NCI-H2227 (cell line): Measurements from ENCODE around the gene TUBA4A.
"Not testable (repeated sequence)": the region's sequence is repeated elsewhere in the genome, so short reads cannot be mapped to it uniquely, and the experiment has no call there.

Experiments used
- DNase-seq: peaks from one replicate; lab custom pipeline; 2025; ENCODE audit not compliant: unreplicated experiment; lab: John Stamatoyannopoulos, UW

Gene TUBA4A

DNA sequence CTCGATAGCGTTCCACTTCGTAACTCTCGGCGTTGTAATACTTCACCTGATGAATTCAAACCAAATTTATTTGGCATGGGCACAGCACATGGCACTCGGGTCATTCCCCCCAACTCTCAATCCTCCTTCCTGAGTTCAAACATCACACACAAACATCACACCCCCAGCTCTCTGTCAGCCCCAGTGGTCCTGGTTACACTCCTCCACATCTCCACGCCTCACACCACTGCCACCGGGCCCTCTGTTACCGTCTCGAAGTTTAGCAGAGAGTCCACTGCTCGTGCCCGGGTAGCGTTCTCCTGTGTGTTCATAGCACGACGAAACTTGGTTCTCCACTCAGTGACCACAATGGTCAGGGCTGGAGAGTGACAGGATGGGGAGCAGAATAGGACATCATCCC lies 39.6 kb downstream of the TUBA4A start:
- DNase-seq, result no peak

DNA sequence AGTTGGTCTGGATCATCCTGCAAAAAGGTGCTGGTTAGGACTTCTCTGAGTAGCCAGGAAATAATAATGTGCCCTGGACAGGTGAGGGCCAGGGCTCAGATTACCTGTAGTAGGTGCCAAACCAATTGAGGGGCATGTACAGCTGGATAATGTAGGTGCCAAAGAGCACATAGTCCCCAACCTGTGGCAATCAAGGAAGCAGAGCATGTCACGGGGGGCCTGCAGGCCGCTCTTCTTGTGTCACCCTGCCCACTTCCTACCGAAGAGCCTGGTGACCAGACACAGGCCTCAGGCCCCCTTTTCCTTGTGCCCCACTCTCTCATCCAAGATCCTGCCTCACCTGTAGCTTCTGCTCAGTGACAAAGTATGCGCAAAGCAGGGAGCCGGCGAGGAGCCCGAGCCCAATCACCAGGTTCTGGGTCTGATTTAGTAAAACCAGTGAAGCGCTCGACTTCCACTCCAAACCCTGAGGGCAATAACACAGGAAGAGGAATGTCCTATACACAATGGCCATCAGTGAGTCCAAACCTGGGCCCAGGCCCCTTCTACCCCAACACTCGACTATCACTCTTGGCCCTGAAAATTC lies 40.1 kb downstream of the TUBA4A start:
- DNase-seq, result no peak

DNA sequence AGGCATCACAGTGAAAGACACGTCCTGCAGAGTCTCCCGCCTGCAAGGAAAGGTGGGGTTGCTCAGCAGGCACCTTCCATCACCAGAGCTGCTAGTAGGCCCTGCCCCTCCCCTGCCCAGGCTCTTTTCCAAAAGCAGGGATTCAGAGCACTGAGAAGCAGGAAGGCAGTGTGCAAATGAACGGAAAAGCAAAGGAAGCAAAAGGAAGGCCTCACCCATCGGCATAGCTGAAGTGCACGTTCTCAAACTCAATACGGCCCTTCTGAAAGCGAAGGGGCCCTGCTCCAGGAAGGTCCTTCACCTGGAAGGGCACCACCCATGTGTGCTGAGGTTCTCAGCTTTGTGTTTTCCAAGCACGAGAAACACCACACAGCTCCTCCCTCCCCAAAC lies 40.7 kb downstream of the TUBA4A start:
- no peak for DNase-seq

DNA sequence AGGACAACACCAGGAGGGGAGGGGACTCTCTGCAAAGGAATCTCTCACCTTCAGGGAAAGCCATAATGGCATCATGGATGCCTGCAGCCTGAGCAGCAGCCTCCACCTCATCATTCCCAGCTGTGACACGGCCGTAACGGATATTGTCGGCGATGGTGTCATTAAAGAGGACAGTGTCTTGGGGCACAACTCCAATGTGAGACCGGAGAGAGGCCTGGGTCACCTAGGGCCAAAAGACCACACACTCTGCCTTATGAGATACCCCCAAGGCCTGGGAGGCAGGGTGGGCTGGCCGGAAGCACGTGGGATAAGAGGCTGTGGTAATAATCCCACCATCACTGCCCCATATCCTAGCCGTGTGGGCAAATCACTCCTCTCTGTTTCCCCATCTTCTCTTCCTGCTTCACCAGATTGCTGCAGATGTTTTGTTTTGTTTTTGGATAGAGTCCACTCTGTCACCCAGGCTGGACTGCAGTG lies 42.8 kb downstream of the TUBA4A start:
- DNase-seq, result no peak

DNA sequence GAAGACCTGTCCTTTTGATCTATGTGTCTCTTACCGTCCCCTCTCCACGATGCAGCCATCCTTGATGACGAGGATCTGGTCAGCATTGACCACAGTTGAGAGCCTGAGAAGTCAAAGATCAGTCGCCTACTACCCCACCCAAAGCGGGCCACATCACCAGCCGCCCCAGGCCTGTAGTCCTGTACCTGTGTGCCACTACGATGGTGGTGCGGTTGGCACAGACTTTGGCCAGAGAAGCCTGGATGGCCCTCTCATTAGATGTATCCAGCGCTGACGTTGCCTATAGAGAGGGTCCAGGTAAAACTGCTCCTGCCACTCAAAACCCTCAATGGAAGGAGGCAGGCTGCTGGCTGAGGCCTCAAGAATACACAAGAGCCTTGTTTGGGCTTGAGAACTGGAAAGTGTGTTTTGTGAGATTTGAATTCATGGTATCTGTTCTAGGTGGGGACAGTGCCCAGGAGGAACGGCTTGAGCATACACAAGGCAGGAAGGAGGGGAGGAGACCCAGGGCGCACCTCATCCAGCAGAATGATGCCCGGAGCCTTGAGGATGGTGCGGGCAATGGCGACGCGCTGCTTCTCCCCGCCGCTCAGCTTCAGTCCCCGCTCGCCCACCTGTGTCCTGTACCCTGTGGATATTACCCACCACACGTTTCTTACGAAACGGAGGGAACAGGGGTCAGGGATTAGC lies 43.4 kb downstream of the TUBA4A start:
- DNase-seq, result no peak

DNA sequence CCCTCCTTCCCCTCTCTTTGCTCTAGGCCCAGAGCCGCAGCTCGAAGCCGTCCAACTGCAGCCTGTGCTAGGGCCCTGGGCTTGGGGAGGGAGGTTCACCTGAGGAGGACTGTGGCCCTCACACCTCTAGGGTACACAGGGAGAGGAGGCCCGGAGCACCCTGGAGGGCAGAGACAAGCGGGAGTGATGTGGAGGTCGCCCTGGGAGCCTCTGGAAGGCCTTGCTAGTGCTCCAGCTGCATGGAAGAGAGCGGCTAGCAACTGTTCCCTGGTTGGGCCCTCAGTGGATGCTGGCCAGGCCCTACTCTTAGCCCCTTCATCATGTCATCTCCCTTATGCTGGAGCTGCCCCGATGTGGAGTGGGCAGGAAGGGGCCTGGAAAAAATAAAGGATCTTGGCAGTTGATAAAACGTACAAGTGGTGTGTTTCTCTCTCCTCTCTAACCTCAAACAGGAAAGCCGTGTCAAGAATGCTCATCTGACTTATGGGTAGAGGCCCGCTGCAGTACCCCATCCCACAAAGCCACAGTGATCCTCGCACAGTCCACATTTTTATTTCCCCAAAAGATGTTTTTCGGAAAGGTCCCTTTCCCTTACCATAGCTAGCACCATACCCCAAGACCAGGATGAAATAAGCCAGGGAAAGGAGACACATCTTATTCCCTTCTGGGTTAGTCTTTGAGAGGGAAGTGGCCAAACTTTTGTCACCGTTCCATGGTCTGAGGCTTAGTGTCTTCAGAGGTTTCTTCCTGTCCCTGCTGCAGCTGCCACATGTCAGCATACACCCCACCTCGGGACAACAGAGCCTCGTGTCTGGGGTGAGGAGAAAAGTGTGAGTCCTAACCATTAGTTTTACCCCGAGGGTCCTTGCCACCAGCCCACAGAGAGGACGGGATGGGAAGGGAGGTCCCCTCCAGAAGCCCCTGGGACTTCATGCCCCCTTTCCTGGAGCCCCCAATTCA lies 44.2 kb downstream of the TUBA4A start:
- no peak for DNase-seq

DNA sequence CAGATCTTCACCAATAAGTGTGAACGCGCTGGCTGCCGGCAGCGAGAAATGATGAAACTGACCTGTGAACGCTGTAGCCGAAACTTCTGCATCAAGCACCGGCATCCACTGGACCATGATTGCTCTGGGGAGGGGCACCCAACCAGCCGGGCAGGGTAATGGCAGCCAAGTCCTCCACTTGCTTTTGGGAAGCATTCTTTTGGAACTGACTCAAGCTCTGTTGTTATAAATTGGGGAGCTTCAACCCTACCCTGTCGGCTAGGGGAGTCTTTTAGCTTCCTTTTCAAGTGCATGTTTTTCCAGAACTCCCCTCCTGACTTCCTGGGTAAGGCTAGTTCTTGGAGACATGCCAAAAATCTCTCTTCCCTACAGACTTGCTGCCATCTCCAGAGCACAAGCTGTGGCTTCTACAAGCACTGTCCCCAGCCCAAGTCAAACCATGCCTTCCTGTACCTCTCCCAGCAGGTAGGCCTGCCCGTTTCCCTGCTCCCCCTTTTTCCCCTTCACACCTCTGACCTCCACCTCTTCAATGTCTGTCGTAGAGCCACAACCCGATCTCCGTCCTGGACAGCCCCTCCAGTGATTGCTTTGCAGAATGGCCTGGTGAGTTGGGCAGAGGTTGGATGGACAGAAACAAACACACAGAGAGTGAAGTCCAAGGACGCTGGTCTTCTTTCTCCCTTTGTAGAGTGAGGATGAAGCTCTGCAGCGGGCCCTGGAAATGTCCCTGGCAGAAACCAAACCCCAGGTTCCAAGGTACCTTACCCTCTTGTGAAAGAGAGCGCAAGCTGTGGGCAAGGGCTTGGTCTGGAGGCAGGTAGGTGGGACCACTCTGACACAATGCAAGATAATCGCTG lies 45.6 kb downstream of the TUBA4A start:
- DNase-seq, result peak; percentile 67

DNA sequence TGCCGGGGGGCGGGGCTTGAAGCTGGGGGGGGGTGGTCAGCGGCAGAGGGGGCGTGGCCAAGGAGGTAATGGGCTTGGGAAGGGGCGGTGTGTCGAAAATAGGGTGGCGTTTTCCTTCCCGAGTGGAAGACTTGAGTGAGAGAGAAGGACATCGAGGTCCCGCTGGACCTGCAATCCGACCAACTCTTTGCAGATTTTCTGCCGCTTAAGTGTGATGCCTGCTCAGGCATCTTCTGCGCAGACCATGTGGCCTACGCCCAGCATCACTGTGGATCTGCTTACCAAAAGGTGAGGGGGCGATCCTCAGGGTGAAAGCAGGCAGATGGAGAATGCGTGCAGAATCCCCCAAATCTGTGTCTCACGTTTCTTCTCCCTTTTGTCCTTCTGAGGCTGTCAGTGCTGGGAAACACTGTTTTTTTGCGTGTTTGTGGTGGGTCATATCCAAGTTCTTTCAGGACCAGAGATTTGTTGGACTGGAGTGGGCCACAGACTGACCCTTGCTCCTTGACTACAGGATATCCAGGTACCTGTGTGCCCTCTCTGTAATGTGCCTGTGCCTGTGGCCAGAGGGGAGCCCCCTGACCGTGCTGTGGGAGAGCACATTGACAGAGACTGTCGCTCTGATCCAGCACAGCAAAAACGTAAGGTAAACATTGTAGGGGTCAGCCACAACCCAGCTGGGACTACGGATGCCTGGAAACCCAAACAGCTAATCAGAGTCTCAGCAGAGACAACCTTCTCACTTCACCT lies 46.4 kb downstream of the TUBA4A start:
- DNase-seq, result no peak

DNA sequence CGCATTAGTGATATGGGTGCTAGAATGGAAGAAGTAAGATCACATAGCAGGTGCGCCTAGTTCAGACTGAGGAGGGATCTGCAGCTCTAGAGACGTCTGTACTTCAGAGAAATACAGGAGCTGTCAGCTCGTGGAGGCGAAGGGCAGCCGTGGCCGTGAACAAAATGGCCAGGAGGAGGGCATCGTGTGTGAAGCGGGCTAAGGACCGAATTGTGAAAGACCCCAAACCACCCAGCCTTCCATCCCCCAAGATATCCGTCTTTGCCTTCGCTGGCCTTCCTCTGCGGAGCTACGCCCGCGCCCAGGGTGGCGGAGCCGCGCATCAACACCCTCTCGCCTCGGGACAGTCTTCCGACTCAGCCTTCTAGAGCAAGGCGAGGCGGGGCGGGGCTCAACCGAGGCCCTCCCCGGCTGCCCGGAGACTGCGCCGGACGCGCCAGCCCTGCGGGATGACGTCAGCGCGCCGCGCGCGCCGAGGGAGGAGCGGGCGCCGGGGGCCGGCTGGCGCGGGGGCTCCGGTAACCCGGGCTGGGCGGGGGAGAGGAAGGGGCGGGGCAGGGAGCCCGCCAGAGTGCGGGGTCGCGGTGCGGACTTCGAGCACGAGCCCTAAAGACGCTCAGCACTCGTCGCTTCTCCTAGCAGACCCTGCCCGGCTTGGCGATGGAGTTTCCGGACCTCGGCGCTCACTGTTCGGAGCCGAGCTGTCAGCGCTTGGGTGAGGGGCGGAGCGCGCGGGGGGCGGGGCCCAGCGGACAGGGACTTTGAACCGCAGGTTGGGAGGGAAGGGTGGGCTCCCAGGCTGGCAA lies 47.2 kb downstream of the TUBA4A start, which contains the start of gene ZFAND2B:
ZFAND2B (plus strand) TSS at position 455 of the 806 bp plus-strand sequence; CDS start at position 661, 206 bp downstream.
- DNase-seq, result peak; percentile 98

DNA sequence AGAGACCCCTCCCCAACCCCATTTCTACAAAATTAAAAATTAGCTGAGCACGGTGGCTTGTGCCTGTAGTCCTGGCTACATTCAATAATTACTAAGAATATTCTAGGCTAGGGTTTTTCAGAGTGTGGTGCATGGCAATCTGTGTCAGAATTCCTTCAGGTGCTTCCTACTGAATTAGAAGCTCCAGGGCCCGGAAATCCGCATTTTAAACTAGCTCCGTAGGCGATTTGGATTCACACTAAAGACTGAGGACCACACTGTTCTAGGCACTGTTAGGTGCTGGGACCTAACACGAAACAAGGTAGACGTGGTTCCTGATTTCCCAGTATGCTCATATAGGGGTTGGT lies 47.8 kb downstream of the TUBA4A start:
- DNase-seq, result no peak

DNA sequence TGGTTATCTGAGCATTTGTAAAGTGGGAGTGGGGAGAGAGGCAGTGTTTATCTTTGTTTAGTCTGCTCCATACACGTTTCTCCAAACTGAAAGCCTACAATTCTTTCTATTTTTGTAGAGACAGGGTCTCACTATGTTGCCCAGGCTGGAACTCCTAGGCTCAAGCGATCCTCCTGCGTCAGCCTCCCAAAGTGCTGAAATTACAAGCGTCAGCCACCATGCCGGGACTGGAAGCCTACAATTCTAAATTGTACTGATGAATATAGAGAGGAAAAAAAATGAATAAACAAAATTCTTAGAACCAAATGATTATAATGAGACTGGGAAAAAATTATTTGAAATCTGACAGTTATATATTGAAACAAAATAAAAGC lies 48.6 kb downstream of the TUBA4A start:
- no peak for DNase-seq

DNA sequence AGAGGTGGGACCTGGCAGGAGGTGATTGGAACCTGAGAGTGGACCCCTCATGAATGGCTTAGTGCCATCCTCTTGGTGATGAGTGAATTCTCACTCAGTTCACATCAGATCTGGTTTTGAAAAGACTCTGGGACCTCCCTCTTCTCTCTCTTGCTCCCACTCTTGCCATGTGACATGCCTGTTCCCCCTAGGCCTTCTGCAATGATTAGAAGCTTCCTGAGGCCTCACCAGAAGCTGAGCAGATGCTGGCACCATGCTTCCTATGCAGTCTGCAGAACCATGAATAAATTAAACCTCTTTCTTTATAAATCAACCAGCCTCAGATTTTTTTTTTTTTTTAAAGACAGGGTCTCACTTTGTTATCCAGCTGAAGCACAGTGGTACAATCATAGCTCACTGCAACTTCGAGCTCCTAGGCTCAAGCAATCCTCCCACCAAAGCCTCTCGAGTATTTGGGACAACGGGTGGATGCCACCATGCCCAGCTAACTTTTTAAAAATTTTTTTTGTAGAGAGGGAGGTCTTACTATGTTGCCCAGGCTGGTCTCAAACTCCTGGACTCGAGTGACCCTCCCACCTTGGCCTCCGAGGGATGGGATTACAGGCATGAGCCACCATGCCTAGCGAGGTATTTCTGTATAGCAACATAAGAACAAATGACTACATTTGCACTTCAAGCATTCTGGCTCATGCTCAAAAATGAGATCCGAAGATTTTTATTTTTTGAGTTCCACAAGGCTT lies 49.1 kb downstream of the TUBA4A start:
- DNase-seq, result no peak

DNA sequence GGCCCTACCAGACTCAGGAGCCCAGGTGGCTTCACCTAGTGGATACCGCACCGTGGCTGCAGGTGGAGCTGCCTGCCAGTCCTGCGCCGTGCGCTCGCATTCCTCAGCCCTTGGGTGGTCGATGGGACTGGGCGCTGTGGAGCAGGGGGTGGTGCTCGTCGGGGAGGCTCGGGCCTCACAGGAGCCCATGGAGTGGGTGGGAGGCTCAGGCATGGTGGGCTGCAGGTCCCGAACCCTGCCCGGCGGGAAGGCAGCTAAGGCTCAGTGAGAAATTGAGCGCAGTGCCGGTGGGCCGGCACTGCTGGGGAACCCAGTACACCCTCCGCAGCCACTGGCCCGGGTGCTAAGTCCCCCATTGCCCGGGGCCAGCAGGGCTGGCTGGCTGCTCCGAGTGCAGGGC lies 52.4 kb downstream of the TUBA4A start:
- DNase-seq, result not testable (repeated sequence)

DNA sequence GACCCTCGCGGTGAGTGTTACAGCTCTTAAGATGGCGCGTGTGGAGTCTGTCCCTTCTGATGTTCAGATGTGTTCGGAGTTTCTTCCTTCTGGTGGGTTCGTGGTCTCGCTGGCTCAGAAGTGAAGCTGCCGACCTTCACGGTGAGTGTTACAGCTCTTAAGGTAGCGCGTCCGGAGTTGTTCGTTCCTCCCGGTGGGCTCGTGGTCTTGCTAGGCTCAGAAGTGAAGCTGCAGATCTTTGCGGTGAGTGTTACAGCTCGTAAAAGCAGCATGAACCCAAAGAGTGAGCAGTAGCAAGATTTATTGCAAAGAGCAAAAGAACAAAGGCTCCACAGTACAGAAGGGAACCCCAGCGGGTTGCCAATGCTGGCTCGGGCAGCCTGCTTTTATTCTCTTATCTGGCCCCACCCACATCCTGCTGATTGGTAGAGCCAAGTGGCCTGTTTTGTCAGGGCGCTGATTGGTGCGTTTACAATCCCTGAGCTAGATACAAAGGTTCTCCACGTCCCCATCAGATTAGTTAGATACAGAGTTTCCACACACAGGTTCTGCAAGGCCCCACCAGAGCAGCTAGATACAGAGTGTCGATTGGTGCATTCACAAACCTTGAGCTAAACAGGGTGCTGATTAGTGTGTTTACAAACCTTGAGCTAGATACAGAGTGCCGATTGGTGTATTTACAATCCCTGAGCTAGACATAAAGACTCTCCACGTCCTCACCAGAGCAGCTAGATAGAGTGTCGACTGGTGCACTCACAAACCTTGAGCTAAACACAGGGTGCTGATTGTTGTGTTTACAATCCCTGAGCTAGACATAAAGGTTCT lies 53.0 kb downstream of the TUBA4A start:
- DNase-seq, result not testable (repeated sequence)
